Peyer's patch (tissue), 4 donors: ENCODE results near the gene ARHGAP31.

Source experiments
- CTCF ChIP-seq, 6 experiments: fragments of 450-650 bp in 4 of 6; fragments of 200-600 bp in 2 of 6; sonication (generic) in 1 of 6; IDR thresholded peaks; one replicate each; pipeline ENCODE4 v1.5.1; 2017 to 2019; ENCODE audit warnings: antibody characterized with exemption in 6 of 6, mild to moderate bottlenecking in 3 of 6, moderate library complexity in 1 of 6
- POLR2A ChIP-seq, 2 donors: fragments of 450-650 bp; IDR thresholded peaks; one replicate each; pipeline ENCODE4 v1.5.1; 2017; ENCODE audit warnings: antibody characterized with exemption in 2 of 2, mild to moderate bottlenecking in 2 of 2, moderate library complexity in 2 of 2

DNA sequence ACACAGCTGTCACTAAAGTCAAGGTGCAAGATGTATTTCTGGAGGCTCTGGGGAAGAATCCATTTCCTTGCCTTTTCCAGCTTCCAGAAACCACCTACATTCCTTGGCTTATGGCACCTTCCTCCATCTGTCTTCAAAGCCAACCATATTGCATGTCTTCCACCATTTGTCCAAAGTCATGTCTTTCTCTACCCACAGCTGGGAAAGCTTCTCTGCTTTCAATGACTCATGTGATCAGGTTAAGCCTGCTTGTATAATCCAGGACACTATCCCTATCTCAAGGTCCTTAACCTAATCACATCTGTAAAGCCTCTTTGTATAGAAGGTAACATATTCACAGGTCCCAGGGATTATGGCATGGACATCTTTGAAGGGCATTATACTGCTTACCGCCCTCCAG lies 14.2 kb downstream of the ARHGAP31 start:
- TF ChIP-seq CTCF (IDR thresholded peaks at IDR 0.05) (no peak), POLR2A (IDR thresholded peaks at IDR 0.05) (no peak)
